HUDEP-2 (cell line): ENCODE data around the gene ATP7B.
"Not testable (repeated sequence)": the region's sequence is repeated elsewhere in the genome, so short reads cannot be mapped to it uniquely, and the experiment has no call there.

Experiments used
- DNase-seq, 76 experiments: peaks; one replicate each; lab custom pipeline; 2025; ENCODE audit not compliant: unreplicated experiment in 76 of 76; lab: John Stamatoyannopoulos, UW

ATP7B gene

DNA sequence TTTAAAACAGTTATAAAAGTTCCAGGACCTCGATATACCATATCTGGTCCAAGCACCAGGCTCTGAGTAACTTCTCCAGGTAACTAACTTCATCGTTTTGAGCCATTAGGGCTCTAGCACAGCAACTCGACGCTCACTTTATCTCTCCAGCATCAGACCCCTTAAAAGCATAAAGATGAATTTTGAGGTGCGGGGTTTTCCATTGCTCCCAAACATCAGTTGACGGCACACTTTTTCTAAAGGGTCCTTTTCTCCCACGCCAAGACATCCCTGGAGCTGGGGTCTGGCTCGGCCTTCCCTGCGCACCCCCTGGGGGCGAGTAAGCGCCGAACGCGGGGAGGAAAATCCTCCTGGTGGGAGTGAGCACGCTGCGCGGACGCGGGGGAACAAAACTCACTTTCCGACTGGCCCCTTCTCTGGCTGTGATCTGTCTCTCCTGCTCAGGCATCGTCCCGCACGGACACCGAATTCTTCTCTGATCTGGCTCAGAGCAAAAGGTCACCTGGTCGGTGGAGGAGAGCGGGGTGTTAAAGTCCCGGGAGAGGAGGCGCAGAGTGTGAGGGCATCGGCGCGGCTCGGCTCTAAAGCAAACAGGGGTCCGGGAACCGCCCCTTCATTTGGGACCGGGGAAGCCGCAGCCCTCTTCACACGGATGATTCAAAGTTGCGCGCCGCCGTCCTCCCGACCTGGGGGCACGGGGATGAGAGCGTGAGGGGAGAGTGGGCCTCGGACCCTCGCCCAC lies at the start of gene ATP7B:
Gene ATP7B, minus strand, starts transcription at position 561 of the 742 bp plus-strand sequence. Its CDS starts 113 bp downstream, at position 448.
- DNase-seq, result peak in 7 of 76 experiments; percentile 14 to 58 (median 39)

DNA sequence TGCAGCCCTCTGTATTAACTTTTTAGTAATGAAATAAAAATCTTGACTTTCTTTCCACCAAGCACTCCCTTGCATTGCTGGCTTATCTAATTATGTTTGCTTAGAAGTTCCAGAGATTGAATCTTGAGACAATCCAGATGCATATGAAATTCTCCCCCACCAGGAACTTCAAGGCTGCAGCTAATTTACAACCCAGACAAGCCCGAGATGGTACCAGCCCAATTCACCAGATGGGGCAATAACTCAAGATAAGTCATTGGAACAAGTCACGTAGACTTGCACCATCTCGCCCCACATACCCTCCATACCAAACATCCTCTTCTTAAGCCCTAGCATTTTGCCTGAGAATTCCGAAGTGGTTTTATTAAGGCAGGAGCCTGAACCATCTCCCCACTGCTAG lies 42.2 kb upstream of the ATP7B start:
- no peak for DNase-seq

DNA sequence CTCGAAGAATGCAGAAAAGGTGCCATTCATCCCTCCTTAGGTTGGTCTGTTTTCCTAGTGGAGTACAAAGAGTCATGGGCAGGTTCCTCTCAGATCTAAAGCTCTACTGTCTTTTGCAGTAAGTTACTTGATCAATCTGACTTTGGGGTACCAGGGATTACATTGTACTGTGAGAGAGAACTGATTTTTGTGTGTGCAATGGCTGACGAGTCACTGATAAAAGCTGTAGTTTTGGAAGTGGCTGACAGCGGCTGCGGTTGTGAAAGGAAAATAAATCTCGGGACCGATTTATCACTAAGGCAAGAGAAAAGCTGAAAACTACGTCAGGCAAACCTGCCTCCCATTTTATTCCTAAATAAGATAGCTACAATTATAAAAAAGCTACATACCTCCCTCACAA lies 40.1 kb upstream of the ATP7B start:
- DNase-seq, result no peak

DNA sequence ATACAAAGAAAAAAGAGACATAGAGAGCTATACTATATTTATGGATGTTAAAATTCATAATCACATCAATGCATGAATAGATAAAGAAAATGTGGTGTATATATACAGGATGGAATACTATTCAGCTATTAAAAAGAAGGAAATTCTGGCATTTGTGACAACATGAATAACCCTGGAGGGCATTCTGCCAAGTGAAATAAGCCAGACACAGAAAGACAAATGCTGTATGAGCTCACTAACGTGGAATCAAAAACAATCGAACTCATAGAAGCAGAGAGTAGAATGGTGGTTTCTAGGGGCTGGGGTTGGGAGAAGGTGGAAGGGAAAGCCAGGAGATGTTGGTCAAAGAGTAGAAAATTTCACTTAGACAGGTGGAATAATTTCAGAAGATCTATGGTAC lies 37.3 kb upstream of the ATP7B start:
- no peak for DNase-seq

DNA sequence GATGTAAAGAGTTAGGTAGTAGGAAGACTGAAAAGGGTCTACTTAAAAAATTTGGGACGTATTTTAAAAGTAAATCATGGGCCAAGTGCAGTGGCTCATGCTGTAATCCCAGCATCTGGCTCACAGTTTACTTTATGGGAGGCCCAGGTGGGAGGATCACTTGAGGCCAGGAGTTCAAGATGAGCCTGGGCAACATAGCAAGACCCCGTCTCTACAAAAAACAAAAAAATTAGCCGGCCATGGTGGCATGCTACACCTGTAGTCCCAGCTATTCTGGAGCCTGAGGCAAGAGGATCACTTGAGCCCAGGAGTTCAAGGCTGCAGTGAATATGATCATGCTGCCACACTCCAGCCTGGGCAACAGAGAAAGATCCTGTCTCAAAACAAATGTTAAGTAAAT lies 36.2 kb upstream of the ATP7B start:
- no peak for DNase-seq

DNA sequence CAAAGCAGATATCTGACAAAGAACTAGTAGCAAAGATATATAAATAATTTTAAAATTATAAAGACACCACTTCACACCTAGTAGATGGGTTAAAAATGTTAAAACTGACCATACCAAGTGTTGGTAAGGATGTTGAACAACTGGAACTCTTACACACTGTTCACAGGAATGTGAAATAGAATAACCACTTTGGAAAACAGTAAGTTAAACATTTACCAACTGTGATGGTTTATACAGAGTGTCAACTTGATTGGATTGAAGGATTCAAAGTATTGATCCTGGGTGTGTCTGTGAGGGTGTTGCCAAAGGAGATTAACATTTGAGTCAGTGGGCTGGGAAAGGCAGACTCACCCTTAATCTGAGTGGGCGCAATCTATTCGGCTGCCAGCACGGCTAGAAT lies 32.4 kb upstream of the ATP7B start:
- no peak for DNase-seq

DNA sequence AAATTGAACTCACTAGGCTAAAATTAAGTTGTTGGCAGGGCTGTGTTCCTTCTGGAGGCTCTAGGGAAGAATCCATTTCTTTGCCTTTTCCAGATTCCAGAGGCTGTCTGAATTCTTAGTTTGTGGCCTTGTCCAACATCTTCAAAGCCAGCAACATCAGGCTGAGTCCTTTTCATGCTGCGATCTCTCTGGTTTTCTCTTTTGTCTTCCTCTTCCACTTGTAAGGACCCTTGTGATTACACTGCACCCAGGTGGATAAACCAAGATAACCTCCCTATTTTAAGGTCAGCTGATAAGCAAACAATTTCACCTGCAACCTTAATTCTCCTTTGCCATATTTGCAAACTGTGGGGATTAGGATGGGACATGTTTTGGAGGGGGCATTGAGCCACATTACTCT lies 24.8 kb upstream of the ATP7B start:
- no peak for DNase-seq

DNA sequence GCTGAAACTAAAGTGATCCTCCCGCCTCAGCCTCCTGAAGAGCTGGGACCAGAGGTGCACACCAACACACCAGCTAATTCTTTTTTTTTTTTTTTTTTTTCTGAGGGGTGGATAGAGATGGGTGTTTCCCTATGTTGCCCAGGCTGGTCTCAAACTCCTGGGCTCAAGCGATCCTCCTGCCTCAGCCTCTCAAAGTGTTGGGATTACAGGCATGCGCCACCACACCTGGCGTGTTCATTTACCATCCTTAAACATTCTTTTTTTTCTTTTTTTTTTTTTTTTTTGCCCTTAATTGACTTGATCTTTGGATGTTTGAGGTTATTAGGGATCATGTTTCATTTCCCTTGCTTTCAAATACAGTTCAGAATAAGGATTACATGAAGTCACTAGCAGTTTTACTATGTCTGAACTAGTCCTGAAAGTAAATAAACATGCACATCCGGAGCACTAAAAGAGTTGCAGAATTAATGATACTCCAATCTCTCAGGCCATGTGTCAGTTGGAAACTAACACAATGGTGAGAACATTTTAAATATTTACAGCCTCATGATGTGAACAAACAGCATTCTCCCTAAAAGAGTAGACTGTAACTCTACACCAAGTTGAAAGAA lies 23.5 kb upstream of the ATP7B start:
- DNase-seq, result no peak

DNA sequence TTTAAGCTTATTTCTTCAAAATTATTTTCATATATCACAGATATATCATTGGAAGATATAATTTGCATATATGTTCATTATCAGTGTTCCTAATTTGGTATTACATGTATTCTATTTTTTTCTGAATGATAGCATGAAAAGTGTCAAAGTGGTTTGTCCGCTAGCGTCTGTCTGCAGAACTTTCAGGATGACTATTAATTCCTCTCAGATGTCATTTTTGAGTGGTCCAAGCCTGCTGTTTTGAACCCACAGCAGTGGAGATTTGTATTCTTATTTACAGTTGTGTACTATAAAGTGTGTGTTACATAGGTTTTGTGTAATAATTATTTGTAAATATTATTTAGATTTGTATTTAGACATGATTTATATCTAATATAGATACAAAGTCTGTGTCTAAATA lies 21.8 kb upstream of the ATP7B start:
- no peak for DNase-seq

DNA sequence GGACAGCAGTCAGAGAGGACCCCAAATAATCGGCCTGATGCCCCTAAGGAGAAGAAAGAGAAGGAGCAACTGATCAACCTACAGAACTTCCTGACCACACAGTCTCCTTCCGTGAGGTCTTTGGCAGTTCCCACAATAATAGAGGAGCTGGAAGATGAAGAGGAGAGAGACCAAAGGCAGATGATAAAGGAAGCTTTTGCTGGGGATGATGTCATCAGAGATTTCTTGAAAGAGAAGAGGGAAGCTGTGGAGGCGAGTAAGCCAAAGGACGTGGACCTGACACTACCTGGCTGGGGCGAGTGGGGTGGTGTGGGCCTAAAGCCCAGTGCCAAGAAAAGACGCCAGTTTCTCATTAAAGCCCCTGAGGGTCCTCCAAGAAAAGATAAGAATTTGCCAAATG lies 19.2 kb upstream of the ATP7B start:
- not testable (repeated sequence) for DNase-seq

DNA sequence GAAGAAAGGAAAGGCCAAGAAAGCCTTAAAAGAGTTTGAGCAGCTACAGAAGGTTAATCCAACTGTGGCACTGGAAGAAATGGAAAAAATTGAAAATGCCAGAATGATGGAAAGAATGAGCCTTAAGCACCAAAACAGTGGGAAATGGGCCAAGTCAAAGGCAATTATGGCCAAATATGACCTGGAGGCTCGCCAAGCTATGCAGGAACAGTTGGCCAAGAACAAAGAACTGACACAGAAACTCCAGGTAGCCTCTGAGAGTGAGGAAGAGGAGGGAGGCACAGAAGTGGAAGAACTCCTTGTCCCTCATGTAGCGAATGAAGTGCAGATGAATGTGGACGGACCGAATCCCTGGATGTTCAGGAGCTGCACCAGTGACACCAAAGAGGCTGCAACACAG lies 18.3 kb upstream of the ATP7B start:
- DNase-seq, result no peak

DNA sequence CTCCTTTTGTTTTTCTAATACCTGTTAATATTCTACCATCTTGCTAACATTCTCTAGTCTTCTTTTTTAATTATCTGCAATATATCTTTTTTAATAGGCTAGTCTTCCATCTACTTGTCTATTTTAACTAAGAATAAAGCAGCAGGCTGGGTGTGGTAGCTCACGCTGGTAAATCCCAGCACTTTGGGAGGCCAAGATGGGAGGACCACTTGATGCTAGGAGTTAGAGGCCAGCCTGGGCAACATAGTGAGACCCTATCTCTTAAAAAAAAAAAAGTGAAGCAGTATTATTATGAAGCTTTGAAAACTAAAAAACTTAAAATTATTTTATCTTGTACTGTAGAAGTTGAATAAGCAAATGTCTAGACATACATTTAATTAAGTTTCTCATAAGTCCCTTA lies 16.6 kb upstream of the ATP7B start:
- DNase-seq, result no peak

DNA sequence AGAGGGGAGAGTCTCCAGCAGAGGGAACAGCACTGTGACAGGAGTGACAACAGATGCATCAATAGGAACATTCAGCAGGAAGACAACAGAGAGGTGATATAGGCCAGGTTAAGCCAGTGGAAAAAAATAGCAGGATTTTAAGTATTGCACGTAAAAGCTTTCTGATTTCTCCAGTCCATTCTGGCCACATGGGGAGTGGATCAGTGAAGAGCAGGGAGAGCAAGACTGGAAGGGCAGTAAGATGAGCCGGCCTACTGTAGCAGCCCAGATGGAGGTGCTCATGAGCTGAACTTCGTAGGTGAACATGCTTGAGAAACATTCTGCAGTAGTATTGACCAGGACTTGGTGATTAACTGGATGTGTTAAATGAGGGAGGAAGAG lies 15.0 kb upstream of the ATP7B start:
- DNase-seq, result no peak

DNA sequence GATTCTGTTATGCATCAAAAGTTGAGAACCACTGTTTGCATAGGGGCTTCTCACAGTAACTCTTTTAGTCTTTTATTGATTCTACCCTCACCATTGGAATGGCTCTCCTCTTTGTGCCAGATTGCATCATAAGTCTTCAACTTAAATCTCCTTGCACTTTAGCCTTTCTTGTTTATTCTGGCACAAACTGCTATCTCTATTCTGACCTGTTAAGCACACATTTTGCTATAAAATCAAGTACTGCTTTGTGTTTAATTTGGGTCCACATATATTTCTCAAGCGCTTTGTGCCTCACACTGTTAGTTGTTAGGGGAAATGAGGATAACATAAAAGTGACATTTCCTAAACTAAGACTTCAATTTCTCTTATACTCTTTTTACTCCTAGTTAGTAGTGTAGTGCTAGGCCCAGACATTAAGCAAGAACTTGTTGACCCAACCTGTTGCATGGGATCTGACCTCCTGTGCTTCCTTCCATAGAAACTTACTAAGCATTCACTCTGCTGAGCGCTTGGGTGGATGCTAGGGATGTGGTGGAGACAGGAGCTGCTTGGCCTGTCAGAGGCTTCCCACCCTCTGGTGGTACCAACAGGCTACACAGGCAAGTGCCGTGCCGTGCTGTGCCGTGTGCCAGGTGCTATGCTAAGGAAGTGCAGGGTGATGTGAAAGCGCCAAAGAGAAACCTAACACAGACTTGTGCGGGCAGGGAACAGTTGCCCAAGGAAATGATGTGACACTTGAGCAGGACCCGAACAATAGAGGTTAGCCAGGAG lies 14.4 kb upstream of the ATP7B start:
- DNase-seq, result no peak

DNA sequence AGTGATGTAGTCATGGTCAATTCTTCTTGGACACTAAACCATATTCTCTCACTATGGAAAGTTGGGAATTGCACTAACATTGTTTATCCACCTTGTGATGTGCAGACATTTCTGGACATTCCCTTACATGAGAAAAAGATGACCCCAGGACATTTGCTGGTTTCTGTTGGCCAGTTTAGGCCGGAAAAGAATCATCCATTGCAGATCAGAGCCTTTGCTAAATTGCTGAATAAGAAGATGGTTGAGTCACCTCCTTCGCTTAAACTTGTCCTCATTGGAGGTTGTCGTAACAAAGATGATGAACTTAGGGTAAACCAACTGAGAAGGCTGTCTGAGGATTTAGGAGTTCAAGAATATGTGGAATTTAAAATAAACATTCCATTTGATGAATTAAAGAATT lies 13.2 kb upstream of the ATP7B start, which contains the start of gene UTP14C:
Gene UTP14C, plus strand, starts transcription at position 211 of the 400 bp plus-strand sequence. CDS start 4,114 bp downstream, outside the sequence.
- no peak for DNase-seq

DNA sequence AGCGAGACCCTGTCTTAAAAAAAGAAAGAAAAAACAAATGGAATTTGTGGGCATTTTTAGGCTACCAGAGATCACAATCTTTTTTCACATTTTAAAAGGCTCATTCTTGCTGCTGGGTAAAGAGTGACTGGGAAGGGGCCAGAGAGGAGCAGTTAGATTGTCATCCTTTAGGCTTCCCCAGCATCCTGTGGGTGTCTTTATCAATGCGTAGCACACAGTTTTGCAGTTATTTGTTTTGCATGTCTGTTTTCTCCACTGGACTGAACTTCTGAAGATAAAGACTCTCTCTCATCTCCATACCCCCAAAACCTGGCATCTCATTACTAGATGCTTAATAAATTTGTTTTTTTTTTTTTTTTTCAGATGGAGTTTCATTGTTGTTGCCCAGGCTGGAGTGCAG lies 11.1 kb upstream of the ATP7B start:
- peak in 5 of 76 experiments; percentile 7 to 50 (median 30) for DNase-seq

DNA sequence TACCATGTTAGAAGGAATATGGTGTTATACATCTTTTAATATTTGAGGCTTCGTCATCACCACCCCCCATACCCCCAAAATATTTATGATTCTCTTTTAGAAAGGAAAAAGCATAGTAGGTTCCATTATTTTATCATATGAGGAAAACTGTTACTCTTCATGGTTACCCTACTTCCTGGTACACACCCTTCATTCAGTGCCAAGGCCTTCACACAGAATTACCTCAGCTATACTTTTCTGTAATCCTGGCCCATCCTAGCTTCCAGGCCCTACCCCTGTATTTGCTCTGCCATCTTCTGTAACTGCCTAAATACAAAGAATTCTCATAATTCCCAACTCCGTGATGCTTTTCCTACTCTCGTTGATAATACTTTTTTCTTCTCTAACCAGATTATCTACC lies 8.9 kb upstream of the ATP7B start:
- no peak for DNase-seq

DNA sequence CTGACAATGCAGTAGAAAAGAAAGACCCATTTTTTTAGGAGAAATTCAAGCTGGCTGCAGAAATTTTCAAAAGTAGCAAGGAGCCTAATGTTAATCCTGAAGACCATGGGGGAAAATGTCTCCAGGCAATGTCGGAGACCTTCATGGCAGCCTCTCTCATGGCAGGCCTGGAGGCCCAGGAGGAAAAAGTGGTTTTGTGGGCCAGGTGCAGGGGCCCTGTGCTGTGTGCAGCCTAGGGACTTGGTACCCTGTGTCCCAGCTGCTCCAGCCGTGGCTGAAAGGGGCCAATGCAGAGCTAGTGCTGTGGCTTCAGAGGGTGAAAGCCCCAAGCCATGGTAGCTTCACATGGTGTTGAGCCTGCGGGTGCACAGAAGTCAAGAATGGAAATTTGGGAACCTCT lies 5.0 kb upstream of the ATP7B start:
- DNase-seq, result no peak

DNA sequence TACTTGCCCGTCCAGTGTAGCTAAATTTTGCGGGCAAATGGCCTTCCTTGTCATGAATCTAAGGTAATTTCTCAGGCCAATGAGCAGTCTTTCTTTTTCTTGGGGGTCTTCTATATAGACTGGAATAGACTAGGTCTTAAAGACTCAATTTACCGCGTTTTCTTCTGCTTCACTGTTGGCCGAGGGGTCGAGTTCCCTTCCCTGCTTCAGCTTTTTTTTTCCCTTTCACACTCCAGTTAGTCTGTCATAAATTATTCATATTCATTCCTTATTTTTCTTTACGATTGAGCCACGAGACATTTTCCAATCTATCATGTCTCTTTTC lies 1.2 kb upstream of the ATP7B start:
- peak in 1 of 76 experiments; percentile 42 for DNase-seq

DNA sequence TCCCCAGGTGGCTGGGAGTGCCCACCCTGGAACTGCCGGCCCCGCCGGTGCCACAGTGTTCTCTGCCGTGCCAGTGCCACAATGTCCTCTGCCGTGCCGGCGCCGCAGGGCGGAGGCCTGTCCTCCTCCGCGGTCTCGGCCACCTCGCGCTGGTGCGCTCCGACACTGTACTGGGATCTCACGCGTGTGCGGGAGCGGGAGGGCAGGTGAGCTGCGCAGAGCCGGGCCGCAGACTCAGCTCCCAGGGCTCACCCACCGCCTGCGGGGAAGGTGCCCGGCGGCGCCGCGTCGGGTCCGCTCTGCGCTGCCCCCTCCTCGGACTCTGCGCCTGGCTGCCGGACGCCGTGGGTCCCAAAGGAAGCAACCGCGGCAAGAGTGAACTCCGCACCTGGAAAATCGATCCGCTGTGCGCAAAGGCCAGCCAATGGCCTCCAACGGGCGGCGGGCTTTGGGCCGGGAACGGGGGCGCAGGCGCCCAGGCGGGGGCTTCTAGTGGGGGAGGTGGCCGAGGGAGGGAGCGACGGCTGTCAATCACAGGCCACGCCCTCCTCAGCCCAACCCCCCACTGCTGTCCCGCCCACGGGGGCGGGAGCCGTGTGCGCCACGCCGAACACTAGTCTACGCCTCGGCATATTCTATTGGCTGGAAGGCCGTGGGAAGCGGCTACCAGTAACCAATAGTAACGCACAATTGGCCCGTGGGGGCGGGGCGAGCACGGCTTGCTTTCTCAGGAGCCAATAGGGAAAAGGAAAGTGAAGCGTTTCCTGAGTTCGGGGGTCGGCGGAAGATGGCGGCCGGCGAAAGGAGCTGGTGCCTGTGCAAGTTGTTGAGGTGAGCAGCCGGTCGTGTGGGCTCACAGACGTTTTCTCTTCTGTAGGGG lies 622 bp upstream of the ATP7B start, which contains the start of gene ALG11:
Gene ALG11, plus strand, starts transcription at position 767 of the 880 bp plus-strand sequence. Its CDS starts 21 bp downstream, at position 788.
- DNase-seq, result peak; percentile 51 to 99 (median 97)

DNA sequence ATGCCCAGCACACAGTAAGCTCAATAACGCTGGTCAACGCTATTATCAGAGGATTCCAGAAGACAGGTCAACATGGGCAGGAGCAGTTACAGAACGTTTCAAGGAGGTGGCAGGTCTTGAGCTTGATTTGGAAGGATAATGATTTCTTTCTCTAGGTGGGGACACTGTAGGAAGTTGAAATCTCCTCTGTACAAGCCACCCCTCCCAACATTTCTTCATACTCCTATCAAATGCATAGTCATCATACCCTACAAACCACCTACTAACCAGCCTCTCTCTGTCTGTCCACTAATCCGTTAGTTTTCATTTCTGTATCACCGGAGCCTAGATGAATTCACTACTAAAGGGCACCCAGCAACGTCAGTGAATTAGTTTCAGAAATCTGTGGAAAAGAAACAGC lies 1.3 kb downstream of the ATP7B start:
- peak in 4 of 76 experiments; percentile 23 to 56 (median 38) for DNase-seq
